Dedifferentiated amniotic fluid mesenchymal stem cell (primary cell): ENCODE measurements around the gene ARPP21.

Source experiments
- DNase-seq: peaks from one replicate; pipeline ENCODE4 v3.0.0-alpha.2; 2016; ENCODE audit errors: extremely low spot score

ARPP21 gene

DNA sequence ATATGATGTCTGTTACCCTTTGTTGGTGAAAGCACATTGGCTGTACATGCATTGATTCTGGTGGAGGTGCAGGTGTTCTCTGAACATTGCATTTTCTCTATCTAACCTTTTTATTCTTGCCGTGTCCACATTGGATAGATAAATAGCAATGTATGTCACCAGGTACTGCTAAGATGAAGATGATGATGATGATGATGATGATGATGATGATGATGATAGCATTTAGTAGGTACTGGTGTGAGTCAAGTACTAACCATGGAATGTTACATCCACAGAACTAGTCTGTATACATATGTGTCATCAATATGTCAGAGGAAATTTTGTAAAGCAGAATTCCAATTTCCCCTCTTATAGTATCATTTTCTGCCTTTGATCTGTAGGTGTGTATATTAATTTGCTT, 36.3 kb downstream of the ARPP21 start:
- no peak for DNase-seq

DNA sequence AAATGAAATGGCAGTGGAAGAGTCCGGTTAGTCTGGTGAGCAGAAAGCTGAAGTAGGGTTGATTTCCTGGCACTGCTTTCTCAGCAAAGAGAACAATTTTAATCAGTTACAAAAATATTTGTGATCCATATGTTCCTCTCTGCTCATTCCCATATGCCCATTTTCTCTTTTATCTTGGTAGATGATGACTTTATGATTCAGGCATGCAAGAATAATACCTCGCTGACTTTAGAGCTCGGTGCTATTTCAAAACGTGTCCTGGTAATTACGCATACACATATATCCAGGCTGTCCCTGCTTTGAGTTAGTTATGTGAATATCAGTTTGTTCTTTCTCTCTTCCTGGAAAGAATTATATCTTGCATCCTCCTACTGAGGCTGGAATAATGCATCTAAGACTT, 38.5 kb downstream of the ARPP21 start:
- DNase-seq: no peak

DNA sequence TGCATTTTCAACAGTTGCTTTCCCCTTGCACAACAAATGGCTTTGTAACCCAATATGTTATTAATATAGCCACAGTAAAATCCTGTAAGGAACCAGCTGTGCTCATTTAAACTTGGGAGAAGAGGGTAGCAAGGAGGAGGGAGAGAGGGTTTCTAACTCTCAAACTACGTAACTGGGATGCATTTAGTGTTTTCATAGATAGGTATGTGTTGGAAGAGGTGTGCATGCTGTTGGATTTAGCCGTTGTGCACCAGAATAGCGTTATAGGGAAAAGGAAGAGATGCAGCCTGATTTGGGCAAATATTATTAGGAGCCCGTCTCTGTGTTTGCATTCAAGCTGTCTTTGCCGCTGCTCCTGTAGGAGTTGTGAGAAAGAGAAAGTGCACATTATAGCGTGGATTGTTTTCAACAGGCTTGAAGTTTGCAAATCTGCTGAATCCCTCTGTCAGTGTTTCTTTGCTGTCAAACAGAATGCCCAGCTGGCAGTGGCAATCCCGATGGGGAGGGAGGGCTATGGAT, 39.4 kb downstream of the ARPP21 start:
- DNase-seq: no peak

DNA sequence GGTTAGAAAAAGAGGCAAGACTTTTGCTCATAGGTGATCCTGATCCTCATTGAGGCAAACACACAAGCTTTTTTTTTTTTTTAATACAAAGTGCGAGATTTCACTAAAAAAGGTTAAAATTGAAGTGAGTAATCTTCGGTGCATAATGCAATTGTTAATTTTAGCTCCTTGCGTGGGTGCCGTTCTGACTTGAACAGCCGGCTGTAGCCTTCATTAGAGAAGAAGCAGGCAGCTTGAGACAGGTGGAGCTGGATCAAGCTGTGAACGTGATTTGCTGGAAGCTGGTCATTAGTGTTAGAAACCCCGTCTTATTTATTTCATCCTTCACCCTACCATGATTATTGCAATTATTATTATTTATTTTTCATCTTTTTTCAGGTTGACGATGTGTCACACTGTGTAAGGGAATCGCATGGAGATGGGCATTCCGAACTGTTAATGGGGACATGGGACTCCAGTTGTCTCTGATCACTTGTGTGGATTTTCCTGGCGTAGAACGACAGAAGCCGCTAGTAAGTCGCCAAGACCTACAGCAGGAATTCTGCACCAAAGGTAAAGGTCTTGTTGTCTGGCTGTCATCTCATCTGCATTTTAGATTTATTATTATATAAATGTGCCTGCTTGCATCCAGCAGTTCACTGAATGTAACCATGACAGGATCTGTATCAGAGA, 40.2 kb downstream of the ARPP21 start:
- no peak for DNase-seq

DNA sequence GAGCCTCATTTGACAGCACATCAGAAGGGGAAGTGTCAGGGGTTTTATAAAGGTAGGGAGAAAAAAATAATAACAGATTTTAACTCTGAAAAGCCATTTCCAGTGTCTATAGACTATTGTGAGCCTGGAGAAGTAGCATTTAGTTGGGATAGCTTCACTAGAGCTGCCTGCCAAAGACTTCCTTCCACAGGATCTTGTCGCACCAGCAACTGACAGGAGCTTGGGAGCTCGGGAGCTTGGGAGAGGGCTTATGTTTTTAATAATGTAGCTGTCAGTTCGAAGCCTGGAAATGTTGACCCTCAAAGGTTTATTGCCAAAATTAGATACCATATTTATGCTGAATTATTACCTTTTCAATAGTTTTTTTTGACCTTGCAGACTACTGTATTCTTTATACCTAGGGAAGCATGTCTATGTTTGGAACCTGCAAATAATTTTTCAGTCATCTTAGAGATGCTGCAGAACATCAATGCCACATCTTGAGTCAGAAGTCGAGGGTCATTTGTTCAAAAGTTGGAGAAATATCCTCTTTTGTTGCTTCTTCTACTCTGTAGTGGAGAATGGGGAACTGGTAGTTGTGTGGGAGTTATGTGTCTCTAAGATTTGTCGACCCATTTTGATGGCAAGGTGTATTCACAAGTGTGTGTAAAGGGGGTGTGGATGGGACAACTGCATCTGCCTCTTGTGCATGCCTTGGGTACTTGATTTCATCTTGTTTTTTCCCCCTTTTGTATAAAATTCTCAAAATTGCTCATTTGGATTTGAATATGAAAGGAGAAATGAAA, 41.7 kb downstream of the ARPP21 start:
- no peak for DNase-seq

DNA sequence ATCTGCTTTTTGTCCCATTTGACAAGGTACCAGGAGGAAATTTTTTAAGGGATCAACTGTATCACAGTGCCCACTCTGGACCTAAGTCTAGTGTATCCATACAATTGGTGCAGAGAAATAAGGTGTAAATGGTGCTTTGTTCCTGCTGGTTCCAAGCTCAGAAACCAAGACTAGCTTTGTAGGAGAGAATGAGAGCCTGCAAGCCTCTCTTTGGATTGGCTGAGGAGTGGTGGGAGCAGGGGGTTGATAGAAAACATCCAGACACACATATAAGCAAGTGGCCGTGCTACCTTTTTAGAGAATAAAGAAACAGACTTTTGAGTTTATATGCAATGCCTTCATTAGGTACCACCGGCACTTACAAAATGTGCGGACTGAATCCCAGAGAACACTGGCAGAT, 45.8 kb downstream of the ARPP21 start:
- DNase-seq: no peak

DNA sequence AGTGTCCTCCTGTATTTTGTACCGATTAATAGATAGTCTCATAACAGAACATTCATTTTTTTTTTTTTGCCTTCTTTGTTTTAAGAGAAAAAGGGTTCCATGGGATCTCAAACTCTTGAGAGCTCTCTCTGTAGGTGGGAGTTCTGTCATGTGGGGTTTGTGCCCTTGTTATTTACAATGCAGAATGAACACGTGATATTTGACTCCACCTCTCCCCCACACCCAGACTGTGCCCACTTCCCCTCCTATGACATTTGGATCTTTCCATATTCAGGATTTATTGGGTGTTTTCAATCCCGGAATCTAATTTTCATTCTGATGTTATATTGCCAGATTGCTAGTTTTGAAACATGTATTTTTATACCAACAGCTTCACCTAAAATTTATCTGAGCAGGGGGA, 49.5 kb downstream of the ARPP21 start:
- no peak for DNase-seq

DNA sequence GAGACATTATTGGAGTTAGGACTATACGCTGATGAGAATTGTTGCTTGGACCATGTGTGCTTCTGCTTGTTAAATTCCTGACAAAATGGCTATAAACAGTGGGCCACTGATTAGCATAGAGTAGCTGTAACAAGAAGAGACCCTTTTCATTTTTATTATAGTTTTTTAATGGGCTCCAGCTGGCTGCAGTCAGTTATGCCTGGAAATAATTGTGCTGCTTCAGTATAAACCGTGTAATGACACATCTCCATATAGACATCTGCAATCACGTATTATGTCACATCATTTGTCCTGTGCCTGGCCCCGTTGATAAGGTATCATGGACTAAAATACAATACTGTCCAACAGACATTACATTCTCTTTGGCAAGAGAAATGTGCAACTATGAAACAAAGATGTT, 50.9 kb downstream of the ARPP21 start:
- no peak for DNase-seq

DNA sequence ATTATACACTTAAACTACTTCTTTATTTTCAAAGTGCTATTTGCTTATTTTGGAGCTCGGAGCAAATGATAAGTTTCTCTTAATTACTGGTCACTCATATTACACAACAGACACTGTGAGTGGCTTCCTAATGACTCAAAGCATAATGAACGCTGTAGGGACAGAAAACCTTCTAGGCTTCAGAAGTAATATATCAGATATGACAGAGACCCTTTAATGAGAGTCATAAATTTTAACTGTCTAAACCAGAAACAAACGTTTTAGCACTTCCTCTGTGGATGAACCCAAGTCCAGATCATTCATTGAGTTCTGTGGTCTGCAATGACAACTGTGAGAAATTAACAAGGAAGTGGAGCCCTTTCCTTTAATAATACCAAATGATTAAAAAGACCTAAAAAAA, 66.6 kb downstream of the ARPP21 start:
- no peak for DNase-seq

DNA sequence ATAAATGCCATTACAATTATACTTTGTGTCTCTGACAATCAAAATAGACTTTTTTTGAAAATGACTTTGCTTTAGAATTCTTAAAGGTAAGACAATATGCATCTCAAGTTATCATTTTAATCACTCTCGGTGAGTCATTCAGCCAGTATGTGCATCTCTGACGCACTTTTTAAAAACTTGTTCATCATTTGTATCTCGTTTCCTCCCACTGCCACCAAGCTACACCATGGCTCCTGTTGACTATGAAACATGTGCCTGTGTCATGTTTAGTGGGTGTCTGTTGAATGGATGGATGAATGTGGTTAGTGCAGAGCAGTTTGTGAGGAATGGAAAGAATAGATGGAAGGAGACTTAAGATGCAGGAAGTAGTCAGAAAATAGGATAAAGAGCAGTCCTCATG, 68.6 kb downstream of the ARPP21 start:
- DNase-seq: no peak

DNA sequence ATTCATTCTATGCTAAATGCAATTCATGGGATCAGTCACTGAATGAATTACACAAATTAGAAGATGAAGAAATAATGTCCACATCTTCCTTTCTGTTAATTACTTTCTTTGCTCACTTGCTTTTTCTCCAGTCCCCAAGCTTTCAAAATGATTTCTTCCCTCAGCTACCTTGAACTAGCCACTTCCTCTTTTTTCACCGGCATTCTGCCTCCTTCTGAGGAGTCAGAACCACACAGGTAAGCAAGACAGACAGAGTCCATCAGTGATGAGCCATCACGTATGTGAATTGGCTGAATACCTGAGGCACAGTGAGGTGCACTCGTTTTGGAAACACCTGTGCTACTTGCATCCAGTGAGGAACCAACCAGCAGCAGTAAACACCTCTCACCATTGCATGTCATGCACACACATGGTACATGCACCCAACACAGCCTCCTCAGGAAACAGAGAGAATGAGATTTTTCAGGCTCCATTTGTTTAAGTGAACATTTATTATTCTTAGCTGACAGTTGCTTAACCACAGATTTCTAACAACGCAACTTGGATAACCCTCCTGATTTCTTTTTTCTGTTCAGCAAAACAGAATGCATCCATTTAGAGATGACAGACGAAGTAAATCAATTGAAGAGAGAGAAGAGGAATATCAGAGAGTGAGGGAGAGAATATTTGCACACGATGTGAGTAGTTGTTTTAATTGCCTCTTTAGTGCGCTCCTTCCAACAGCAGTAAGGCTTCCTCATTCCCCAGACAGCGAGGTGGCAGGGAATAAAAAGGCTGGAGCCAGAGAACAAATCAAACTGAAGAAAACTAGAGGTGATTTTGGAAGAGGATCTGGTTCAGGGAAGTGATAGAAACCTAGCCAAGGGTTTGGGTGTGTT, 69.3 kb downstream of the ARPP21 start:
- DNase-seq: no peak

DNA sequence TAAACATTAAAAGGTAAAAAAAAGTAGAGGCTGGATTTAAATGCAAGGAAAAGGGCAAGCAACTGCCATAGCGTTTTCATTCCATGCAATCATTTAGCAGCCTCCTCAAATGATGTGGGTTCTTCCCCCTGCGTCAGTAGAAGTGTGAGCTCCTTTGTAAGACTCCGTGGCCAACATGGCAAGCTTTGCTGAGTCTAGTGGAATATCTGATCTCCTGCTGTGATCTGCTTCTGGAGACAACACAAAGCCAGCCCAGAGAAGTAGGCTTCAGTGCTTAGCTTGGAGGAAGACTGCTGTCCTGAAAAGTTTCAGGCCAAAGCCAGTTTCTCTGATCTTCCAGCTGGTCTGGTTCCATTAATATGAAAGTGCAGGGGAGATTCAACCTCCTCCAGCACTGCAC, 70.4 kb downstream of the ARPP21 start:
- DNase-seq: no peak

DNA sequence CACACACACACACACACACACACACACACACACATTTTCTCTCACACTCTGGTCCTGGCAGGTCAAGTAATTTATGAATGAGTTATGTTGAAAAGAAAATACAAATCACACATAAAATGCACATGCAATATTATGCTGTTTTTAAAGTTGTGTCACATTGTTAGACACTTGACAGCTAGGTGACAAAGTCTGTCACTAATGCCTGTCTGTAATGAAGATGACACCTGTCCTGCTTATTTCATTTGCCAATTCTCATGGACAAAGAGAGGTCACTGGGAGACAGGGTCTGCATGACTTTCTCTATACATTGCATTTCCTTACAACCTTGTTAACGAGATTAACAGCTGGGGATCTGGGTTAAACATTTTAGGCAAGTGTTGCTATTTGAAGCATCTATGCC, 71.2 kb downstream of the ARPP21 start:
- DNase-seq: no peak

DNA sequence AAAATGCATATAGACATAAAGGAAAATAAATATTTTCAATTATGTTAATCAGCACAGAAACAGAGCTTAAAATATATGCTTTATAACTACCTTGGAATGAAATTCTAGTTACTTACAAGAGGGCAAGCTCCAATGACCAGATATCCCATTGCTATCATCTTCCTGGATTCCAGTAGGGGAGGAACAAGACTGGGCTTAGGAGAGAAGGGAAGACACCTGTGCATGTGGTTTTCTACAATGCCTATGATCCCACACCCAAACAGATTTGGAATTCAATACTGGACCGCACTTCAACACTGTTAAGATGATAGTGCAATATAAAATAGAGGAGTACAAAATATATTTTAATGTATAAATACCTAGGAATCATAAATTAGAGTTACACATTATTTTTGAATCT, 79.6 kb downstream of the ARPP21 start:
- DNase-seq: no peak

DNA sequence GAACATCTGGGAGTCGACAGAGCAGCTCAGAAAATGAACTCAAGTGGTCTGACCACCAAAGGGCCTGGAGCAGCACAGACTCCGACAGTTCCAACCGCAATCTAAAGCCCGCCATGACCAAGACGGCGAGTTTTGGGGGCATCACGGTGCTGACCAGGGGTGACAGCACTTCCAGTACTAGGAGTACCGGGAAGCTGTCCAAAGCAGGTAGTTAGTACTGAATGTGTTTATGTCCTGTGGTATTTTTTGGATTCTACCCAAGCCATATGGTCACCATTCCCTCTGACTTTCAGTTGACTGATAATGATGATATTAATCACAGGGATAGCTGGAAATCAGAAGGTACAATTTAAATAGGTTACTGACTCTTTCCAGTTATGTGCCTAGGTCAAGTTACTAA, 82.3 kb downstream of the ARPP21 start:
- no peak for DNase-seq

DNA sequence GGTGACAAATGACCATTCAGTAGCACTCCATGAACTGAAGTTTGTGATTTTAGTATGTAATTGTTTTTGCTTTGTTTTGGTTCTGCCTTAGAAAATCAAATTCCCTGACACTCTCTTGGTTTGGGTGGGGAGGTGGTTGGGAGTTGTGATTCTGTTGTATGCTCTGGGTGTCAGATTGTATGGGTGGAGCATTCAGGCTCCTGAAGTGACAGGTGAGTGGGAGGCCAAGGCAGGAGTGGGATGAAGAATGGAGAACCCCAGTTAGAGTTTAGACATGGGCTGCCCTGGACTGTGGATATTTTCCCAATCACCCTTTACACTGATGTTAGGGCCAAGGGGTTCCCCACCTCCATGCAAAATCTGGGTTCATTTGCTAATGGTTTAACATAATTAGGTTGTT, 83.6 kb downstream of the ARPP21 start:
- DNase-seq: no peak

DNA sequence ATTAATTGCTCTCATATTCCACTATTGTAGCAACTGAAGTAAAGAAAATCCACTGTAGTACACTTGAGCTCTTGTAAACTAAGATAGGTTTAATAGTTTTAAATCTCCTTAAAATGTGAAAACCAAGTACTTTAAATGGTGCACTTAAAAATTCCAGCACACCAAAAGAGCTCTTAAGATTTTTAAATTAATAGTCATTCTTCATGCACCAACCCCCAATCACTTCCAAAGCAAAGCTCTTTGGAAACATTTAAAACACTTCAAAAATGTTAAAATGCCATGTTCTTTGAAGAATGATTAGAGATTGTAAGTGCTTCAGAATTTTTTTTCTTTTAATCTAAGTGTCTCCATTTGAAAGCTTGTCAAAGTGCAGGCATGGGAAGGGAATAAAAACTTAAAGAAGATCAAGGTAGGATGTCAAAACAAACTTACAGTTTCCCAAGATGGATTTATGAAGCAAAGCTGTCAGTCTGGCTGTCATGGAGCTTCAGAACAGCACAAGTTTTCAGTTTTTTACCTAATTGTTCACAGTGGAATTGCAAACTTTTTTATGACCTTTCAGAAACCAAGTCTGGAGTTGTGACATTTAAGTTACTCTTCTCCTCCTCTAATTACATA, 84.3 kb downstream of the ARPP21 start:
- no peak for DNase-seq

DNA sequence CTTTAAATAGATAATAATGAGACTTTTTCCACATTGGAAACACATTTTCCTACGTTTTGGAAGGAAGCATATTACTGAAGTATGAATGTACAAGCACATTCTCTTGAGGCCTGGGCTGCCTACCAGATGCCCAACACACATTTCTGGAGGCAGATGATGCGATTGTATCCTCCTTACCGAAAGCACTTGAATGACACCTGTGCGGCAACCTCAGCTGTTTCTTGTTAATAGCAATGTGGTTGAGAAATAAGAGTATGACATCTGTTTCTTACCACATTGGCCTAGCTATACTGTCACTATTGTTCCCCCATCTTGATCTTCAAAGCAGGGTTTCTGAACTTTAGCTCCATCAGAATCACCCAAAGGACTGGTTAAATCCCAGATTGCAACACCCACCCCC, 84.8 kb downstream of the ARPP21 start:
- DNase-seq: no peak

DNA sequence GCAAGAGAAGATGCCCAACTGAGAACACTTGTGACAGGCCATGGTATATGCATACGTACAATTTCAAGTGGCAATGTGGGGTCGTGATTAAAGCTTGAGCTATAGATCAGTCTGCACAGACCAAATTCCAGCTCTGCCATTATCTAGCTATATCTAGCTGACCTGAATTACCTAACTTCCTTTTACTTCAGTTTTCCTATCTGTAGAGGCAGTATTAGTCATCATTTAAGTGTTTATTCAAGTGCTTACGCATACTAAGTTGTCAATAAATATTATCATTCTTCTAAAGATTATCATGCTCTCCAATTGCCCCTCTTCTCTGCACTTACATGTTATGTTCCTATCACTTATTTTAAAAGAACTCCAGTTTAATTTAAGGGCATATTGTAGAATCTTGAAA, 87.9 kb downstream of the ARPP21 start:
- no peak for DNase-seq

DNA sequence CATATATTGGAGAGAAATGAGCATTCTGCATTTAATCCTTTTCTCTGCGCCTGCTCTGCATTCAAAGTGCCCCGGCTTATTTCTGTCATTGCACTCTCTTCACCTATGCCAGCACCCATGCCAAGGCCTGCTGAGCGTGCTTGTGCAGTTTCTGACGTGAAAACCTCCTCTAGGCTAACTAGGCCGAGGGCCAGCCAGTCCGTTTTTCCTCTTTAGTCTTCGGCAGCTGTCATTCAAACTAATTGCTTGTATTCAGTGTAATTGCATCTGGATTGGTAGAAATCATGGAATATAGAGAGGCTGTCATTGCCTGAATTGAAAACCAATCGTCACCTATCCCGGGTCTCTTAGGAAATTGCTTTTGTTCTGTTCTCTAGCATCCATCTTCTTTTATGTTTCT, 94.0 kb downstream of the ARPP21 start:
- no peak for DNase-seq

DNA sequence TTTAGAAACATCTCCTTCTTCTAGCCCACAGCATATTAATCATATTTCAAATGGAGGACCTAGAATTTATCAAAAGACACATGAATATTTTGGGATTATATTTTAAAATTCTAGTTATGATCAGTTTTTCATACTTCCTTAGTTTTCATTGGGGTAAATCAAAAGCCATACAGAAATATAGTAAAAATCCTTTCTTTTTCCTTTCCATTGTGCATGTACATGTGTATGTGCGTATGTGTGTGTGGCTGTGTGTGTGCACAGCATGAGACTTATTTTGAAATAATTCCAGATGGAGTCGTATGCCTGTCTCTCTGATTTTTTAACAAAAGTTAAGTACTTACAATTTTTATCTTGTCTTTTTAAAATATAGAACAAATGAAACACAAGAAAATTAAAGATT, 94.5 kb downstream of the ARPP21 start:
- no peak for DNase-seq

DNA sequence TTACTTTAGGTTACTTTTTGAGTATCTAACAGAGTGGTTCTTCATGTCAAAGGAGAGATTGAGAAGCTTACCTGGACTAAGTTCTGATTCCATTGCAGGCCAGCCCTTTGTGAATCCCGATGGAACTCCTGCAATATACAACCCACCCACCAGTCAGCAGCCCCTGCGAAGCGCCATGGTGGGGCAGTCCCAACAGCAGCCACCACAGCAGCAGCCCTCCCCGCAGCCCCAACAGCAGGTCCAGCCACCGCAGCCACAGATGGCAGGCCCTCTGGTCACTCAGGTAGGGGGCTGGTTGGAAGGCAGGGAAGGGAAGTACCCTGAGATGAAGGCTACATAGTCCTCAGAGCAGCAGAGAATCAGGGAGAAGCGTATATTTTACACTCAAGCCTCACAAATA, 97.8 kb downstream of the ARPP21 start:
- DNase-seq: no peak
